Mesodermal cell (in vitro differentiated cells): ENCODE data around the gene INPP4B.

Source experiments
- H3K27ac ChIP-seq: 2 replicates; pipeline ENCODE4 v1.7.0; 2013; ENCODE audit warnings: mild to moderate bottlenecking, low read depth, low read length, moderate library complexity; ENCODE audit not compliant: severe bottlenecking
- H3K36me3 ChIP-seq: 2 replicates; pipeline ENCODE4 v1.7.1; 2013; ENCODE audit warnings: mild to moderate bottlenecking, low read length, moderate library complexity; ENCODE audit not compliant: control insufficient read depth, insufficient read depth
- H3K4me1 ChIP-seq: one replicate; pipeline ENCODE4 v1.7.1; 2013; ENCODE audit warnings: mild to moderate bottlenecking, low read length; ENCODE audit not compliant: insufficient read depth, control insufficient read depth, poor library complexity, severe bottlenecking
- H3K4me3 ChIP-seq: 2 replicates; pipeline ENCODE4 v1.7.0; 2013; ENCODE audit warnings: low read length, control low read depth, mild to moderate bottlenecking; ENCODE audit not compliant: insufficient read depth, poor library complexity, severe bottlenecking; ENCODE audit errors: extremely low read depth
- H3K9me3 ChIP-seq: 2 replicates; pipeline ENCODE4 v1.7.1; 2013; ENCODE audit warnings: mild to moderate bottlenecking, low read length, moderate library complexity; ENCODE audit not compliant: control insufficient read depth
- WGBS, 2 experiments: methylation state at CpG; one replicate each; pipeline ENCODE4 v1.1.5; 2013; ENCODE audit warnings: missing lambda C conversion rate in 2 of 2; ENCODE audit not compliant: insufficient coverage in 2 of 2; 5-methylcytosine and 5-hydroxymethylcytosine counted together

Gene INPP4B

GRCh38 chr4:142703694-142704309, 142.3 kb downstream of the INPP4B start:
- Histone ChIP-seq H3K36me3 (no peaks in the 10 kb centered on the region), H3K9me3 (no peaks in the 10 kb centered on the region), H3K4me3 (no peak overlapping the region), H3K4me1 (no peaks in the 10 kb centered on the region), H3K27ac (no peak overlapping the region)
- WGBS, 2 experiments = 50 to 100% methylated on average over 1 to 2 of the region's 4 CpGs

- H3K36me3 ChIP-seq = no peaks in the 10 kb centered on the region
- H3K4me1 ChIP-seq = no peaks in the 10 kb centered on the region
- no peak overlapping the region for H3K27ac ChIP-seq
- H3K4me3 ChIP-seq = no peak overlapping the region
- no peaks in the 10 kb centered on the region for H3K9me3 ChIP-seq
Measured at GRCh38 chr4:142701017-142701416, 145.1 kb downstream of the INPP4B start.

- H3K4me3 ChIP-seq = no peak overlapping the region
- no peaks in the 10 kb centered on the region for H3K36me3 ChIP-seq
- no peaks in the 10 kb centered on the region for H3K9me3 ChIP-seq
- H3K4me1 ChIP-seq = no peaks in the 10 kb centered on the region
- no peak overlapping the region for H3K27ac ChIP-seq
Measured at GRCh38 chr4:142700531-142700930, 145.6 kb downstream of the INPP4B start.

GRCh38 chr4:142698552-142698951, 147.5 kb downstream of the INPP4B start:
- 83 to 86% methylated on average over 1 of the region's 1 CpG for WGBS, 2 experiments
- Histone ChIP-seq H3K36me3 (no peaks in the 10 kb centered on the region), H3K9me3 (no peaks in the 10 kb centered on the region)

GRCh38 chr4:142697928-142698327, 148.2 kb downstream of the INPP4B start:
- Histone ChIP-seq H3K4me1 (no peaks in the 10 kb centered on the region), H3K27ac (no peak overlapping the region), H3K4me3 (no peak overlapping the region), H3K36me3 (no peaks in the 10 kb centered on the region), H3K9me3 (no peaks in the 10 kb centered on the region)
- no CpG with 5 or more reads among the region's 1 CpG for WGBS, 2 experiments

More at GRCh38 chr4:142698552-142698951, 147.5 kb downstream of the INPP4B start:
- Histone ChIP-seq H3K4me1 (no peaks in the 10 kb centered on the region), H3K4me3 (no peak overlapping the region), H3K27ac (no peak overlapping the region)

GRCh38 chr4:142697320-142697719, 148.8 kb downstream of the INPP4B start:
- no peaks in the 10 kb centered on the region for H3K4me1 ChIP-seq
- no peaks in the 10 kb centered on the region for H3K9me3 ChIP-seq
- H3K27ac ChIP-seq = no peak overlapping the region
- no CpG with 5 or more reads among the region's 2 CpGs for WGBS, 2 experiments
- no peaks in the 10 kb centered on the region for H3K36me3 ChIP-seq
- no peak overlapping the region for H3K4me3 ChIP-seq

GRCh38 chr4:142696334-142697122, 149.6 kb downstream of the INPP4B start:
- H3K27ac ChIP-seq = no peak overlapping the region
- H3K4me3 ChIP-seq = no peak overlapping the region
- H3K4me1 ChIP-seq = no peaks in the 10 kb centered on the region
- WGBS, 2 experiments = 75% methylated on average over 1 of the region's 3 CpGs; no CpG with 5 or more reads in 1 of the 2 experiments
- no peaks in the 10 kb centered on the region for H3K9me3 ChIP-seq
- no peaks in the 10 kb centered on the region for H3K36me3 ChIP-seq

- 83 to 96% methylated on average over 3 of the region's 4 CpGs for WGBS, 2 experiments
- Histone ChIP-seq H3K36me3 (no peaks in the 10 kb centered on the region), H3K4me1 (no peaks in the 10 kb centered on the region), H3K9me3 (no peaks in the 10 kb centered on the region), H3K27ac (no peak overlapping the region), H3K4me3 (no peak overlapping the region)
Measured at GRCh38 chr4:142690406-142691163, 155.5 kb downstream of the INPP4B start.

- H3K36me3 ChIP-seq = no peaks in the 10 kb centered on the region
- H3K4me3 ChIP-seq = no peak overlapping the region
- H3K27ac ChIP-seq = no peak overlapping the region
- H3K4me1 ChIP-seq = no peaks in the 10 kb centered on the region
- WGBS, 2 experiments = 84 to 93% methylated on average over 3 to 6 of the region's 6 CpGs
- no peaks in the 10 kb centered on the region for H3K9me3 ChIP-seq
Measured at GRCh38 chr4:142687547-142688275, 158.4 kb downstream of the INPP4B start.

GRCh38 chr4:142686081-142686480, 160.0 kb downstream of the INPP4B start:
- Histone ChIP-seq H3K4me1 (no peaks in the 10 kb centered on the region), H3K4me3 (no peak overlapping the region), H3K27ac (no peak overlapping the region), H3K9me3 (no peaks in the 10 kb centered on the region), H3K36me3 (no peaks in the 10 kb centered on the region)
- WGBS, 2 experiments = no CpG with 5 or more reads among the region's 1 CpG
